HG02798 (cell line): ENCODE data around the gene MATN1.
A peak's percentile ranks its signal among the peaks of the same experiment; 100 is the strongest.

Source experiments
- ATAC-seq: cut with Tn5 transposase; IDR thresholded peaks from one replicate; pipeline ENCODE4 v1.9.1; 2021; ENCODE audit warnings: mild to moderate bottlenecking; ENCODE audit not compliant: unreplicated experiment, poor library complexity

MATN1 gene

GRCh38 chr1:30758121-30758688 lies 34.8 kb upstream of the MATN1 start:
- no peak for ATAC-seq

- ATAC-seq = no peak
These were observed 34.2 kb upstream of the MATN1 start, which contains the start of gene LAPTM5 for GRCh38 chr1:30757352-30758120. TSS of gene LAPTM5 (minus strand) at chr1:30757774. CDS start at chr1:30757745, 29 bp downstream.

GRCh38 chr1:30756545-30757351 lies 33.4 kb upstream of the MATN1 start:
- no peak for ATAC-seq

GRCh38 chr1:30756206-30756544 lies 32.8 kb upstream of the MATN1 start:
- no peak for ATAC-seq

- no peak for ATAC-seq
These were observed 32.4 kb upstream of the MATN1 start for GRCh38 chr1:30755746-30756145.

GRCh38 chr1:30755334-30755733 lies 31.9 kb upstream of the MATN1 start:
- ATAC-seq = no peak

GRCh38 chr1:30754684-30755171 lies 31.3 kb upstream of the MATN1 start:
- ATAC-seq = peak; percentile 59

GRCh38 chr1:30753660-30754123 lies 30.3 kb upstream of the MATN1 start:
- ATAC-seq = no peak

- ATAC-seq = no peak
These were observed 29.7 kb upstream of the MATN1 start for GRCh38 chr1:30753118-30753517.

- no peak for ATAC-seq
These were observed 29.2 kb upstream of the MATN1 start for GRCh38 chr1:30752651-30752908.

GRCh38 chr1:30751830-30752650 lies 28.7 kb upstream of the MATN1 start:
- no peak for ATAC-seq

- no peak for ATAC-seq
These were observed 27.4 kb upstream of the MATN1 start for GRCh38 chr1:30750731-30751291.

GRCh38 chr1:30749691-30750583 lies 26.6 kb upstream of the MATN1 start:
- ATAC-seq = peak; percentile 18

GRCh38 chr1:30748699-30749401 lies 25.5 kb upstream of the MATN1 start:
- no peak for ATAC-seq

- ATAC-seq = no peak
These were observed 24.8 kb upstream of the MATN1 start for GRCh38 chr1:30748098-30748698.

GRCh38 chr1:30747033-30748008 lies 23.9 kb upstream of the MATN1 start:
- ATAC-seq = no peak
